Breast epithelium (tissue), 4 donors: Measurements from ENCODE around the gene ATMIN. TPM values are rescaled to one million over a fixed set of nuclear protein-coding genes. Genes with fewer than 3 reads are reported as not detected.

ENCODE experiments used
- DNase-seq, 2 donors: peaks; one replicate each; pipeline ENCODE4 v3.0.0-alpha.2; 2019; ENCODE audit warnings: low spot score in 2 of 2
- H3K27ac ChIP-seq, 2 donors: fragments of 200-600 bp; sonication (generic) in 1 of 2; one replicate each; pipeline ENCODE4 v1.5.1; 2016 to 2019; ENCODE audit warnings: mild to moderate bottlenecking in 1 of 2
- H3K27me3 ChIP-seq, 2 donors: fragments of 200-600 bp; sonication (generic) in 1 of 2; one replicate each; pipeline versions ENCODE4 v1.5.1 to v1.6.0; 2017 to 2019; ENCODE audit warnings: control low read depth in 1 of 2, mild to moderate bottlenecking in 1 of 2
- H3K36me3 ChIP-seq: fragments of 200-600 bp; one replicate; pipeline ENCODE4 v1.5.1; 2019
- H3K4me1 ChIP-seq, 2 donors: fragments of 200-600 bp; sonication (generic); one replicate each; pipeline ENCODE4 v1.5.1; 2016 to 2019; ENCODE audit warnings: control low read depth in 1 of 2
- H3K4me3 ChIP-seq, 3 donors: fragments of 200-600 bp; sonication (generic); 1 replicate in 2 of 3; 2 replicates in 1 of 3; pipeline ENCODE4 v1.5.1; 2016 to 2019; ENCODE audit warnings: mild to moderate bottlenecking in 3 of 3, moderate library complexity in 2 of 3
- H3K9me3 ChIP-seq, 2 donors: fragments of 200-600 bp; sonication (generic) in 1 of 2; one replicate each; pipeline ENCODE4 v1.5.1; 2016 to 2019; ENCODE audit warnings: control low read depth in 1 of 2
- POLR2A ChIP-seq: fragments of 450-650 bp; IDR thresholded peaks from one replicate; pipeline ENCODE4 v1.6.1; 2016; ENCODE audit warnings: antibody characterized with exemption, mild to moderate bottlenecking, moderate library complexity
- POLR2AphosphoS5 ChIP-seq, 3 donors: sonication (generic); formaldehyde crosslinking; IDR thresholded peaks; one replicate each; pipeline ENCODE4 v1.6.1; 2017; ENCODE audit warnings: antibody characterized with exemption in 3 of 3
- intact Hi-C: fragments of 100-400 bp; cut with DNase I; formaldehyde crosslinking; loops from one replicate; pipeline ENCODE4 v1.15.1; 2023; ENCODE audit warnings: low total_unique reads
- total RNA-seq, 3 donors: library from RNA; depleted of rRNA; stranded (reverse); fragments of >200 nt; gene quantifications; one replicate each; pipeline ENCODE4 v1.1.0, GENCODE V29; 2016
- TF ChIP-seq, protein P1 (sequence below), 3 donors: fragments of 450-650 bp; IDR thresholded peaks; one replicate each; pipeline ENCODE4 v1.5.1; 2016 to 2017; ENCODE audit warnings: antibody characterized with exemption in 3 of 3, mild to moderate bottlenecking in 3 of 3, moderate library complexity in 3 of 3

ATMIN gene
- total RNA-seq, 3 donors from 2014 or later, result 37.4 to 54.9 (median 42.6) TPM

DNA sequence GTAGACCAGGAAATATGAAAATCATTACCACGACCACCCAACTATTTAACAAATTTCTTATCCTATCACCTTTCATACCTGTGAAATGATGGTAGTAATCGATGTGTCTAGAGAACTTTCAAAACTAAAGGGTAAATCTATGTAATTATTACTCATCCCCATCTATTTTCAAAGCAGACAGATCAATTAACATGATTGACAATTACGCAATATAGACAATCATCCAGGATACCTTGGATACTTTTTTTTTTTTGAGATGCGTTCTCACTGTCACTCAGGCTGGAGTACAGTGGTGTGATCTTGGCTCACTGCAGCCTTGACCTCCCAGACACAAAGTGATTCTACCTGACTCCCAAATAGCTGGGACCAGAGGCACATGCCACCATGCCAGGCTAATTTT lies 45.4 kb downstream of the ATMIN start:
- Histone ChIP-seq H3K27ac (no peak overlapping the region), H3K4me1 (no peaks in the 10 kb centered on the region), H3K27me3 (no peaks in the 10 kb centered on the region), H3K9me3 (no peaks in the 10 kb centered on the region), H3K36me3 (no peaks in the 10 kb centered on the region), H3K4me3 (no peak overlapping the region)
- intact Hi-C loops, result no loop called here
- DNase-seq, result no peak
- no peak for TF ChIP-seq POLR2A
- TF ChIP-seq POLR2AphosphoS5 (IDR thresholded peaks at IDR 0.05), result no peak
- TF ChIP-seq, protein P1, sequence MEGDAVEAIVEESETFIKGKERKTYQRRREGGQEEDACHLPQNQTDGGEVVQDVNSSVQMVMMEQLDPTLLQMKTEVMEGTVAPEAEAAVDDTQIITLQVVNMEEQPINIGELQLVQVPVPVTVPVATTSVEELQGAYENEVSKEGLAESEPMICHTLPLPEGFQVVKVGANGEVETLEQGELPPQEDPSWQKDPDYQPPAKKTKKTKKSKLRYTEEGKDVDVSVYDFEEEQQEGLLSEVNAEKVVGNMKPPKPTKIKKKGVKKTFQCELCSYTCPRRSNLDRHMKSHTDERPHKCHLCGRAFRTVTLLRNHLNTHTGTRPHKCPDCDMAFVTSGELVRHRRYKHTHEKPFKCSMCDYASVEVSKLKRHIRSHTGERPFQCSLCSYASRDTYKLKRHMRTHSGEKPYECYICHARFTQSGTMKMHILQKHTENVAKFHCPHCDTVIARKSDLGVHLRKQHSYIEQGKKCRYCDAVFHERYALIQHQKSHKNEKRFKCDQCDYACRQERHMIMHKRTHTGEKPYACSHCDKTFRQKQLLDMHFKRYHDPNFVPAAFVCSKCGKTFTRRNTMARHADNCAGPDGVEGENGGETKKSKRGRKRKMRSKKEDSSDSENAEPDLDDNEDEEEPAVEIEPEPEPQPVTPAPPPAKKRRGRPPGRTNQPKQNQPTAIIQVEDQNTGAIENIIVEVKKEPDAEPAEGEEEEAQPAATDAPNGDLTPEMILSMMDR (IDR thresholded peaks at IDR 0.05), result no peak

DNA sequence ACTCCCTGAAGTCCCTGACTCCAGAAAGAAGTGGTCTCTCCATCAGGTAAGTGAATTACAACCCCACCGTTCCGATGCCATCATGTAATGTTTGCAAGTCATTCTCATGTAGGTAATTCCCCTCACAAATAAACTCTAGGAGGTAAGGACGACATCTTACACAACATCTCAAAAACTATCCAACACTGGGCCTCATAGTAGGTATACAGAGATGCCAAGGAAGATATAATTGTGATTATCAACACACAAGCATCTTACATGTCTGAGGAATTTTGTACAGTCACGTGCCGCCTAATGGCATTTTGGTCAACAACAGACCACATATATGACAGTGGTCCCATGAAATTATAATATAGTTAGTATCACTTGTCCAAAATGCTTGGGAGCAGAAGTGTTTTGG lies 53.2 kb downstream of the ATMIN start:
- H3K4me1 ChIP-seq, result no peaks in the 10 kb centered on the region
- no peaks in the 10 kb centered on the region for H3K27me3 ChIP-seq
- intact Hi-C loops, result no loop called here
- TF ChIP-seq POLR2A (no peak), POLR2AphosphoS5 (IDR thresholded peaks at IDR 0.05) (no peak)
- TF ChIP-seq, protein P1 (IDR thresholded peaks at IDR 0.05), result no peak
- no peak overlapping the region for H3K27ac ChIP-seq
- DNase-seq, result no peak
- no peaks in the 10 kb centered on the region for H3K36me3 ChIP-seq
- no peaks in the 10 kb centered on the region for H3K9me3 ChIP-seq
- H3K4me3 ChIP-seq, result no peak overlapping the region

DNA sequence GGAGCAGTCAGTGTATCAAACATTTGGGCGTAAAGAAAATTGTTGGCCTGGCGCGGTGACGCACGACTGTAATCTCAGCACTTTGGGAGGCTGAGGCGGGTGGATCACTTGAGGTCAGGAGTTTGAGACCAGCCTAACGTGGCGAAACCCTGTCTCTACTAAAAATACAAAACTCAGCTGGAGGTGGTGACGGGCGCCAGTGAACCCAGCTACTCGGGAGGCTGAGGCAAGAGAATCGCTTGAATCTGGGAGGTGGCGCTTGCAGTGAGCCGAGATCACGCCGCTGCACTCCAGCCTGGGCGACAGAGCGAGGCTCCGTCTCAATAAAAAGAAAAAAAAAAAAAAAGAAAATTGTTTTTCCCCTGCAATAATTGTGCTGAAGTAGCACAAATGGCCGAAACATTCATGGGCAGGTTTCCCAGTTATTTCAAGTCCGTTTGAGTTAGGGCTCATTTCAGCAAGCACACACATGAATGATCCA lies 59.2 kb downstream of the ATMIN start:
- intact Hi-C loops, result no loop called here
- H3K27me3 ChIP-seq, result no peaks in the 10 kb centered on the region
- TF ChIP-seq, protein P1 (IDR thresholded peaks at IDR 0.05), result no peak
- no peak for TF ChIP-seq POLR2AphosphoS5 (IDR thresholded peaks at IDR 0.05)
- no peak for TF ChIP-seq POLR2A
- no peaks in the 10 kb centered on the region for H3K36me3 ChIP-seq
- DNase-seq, result no peak
- peak overlapping the region in 2 of 3 donors; percentile 83 to 96 for H3K4me3 ChIP-seq
- no peaks in the 10 kb centered on the region for H3K4me1 ChIP-seq
- no peaks in the 10 kb centered on the region for H3K9me3 ChIP-seq
- H3K27ac ChIP-seq, result no peak overlapping the region

DNA sequence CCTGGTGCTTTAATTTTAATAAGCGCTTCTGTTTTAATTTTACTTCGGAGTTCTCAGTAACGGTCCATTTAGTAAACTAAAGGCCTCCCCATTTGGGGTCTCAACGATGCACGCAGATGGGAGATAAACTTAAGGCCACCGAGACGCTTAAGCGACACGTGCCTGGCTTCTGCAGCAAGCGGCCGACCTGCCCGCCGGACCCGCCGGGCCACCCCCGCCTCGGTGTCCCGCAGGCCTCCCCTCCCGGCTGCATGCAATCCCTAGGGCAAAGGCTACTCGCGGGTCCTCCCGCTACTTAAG lies 60.0 kb downstream of the ATMIN start:
- Histone ChIP-seq H3K36me3 (no peaks in the 10 kb centered on the region), H3K27me3 (no peaks in the 10 kb centered on the region), H3K4me1 (no peaks in the 10 kb centered on the region), H3K9me3 (no peaks in the 10 kb centered on the region), H3K27ac (peak overlapping the region; percentile 55 to 89), H3K4me3 (peak overlapping the region; percentile 73 to 96 (median 83))
- TF ChIP-seq POLR2A, result no peak
- TF ChIP-seq POLR2AphosphoS5 (IDR thresholded peaks at IDR 0.05), result no peak
- TF ChIP-seq, protein P1 (IDR thresholded peaks at IDR 0.05), result no peak
- intact Hi-C loops, result no loop called here
- no peak for DNase-seq

DNA sequence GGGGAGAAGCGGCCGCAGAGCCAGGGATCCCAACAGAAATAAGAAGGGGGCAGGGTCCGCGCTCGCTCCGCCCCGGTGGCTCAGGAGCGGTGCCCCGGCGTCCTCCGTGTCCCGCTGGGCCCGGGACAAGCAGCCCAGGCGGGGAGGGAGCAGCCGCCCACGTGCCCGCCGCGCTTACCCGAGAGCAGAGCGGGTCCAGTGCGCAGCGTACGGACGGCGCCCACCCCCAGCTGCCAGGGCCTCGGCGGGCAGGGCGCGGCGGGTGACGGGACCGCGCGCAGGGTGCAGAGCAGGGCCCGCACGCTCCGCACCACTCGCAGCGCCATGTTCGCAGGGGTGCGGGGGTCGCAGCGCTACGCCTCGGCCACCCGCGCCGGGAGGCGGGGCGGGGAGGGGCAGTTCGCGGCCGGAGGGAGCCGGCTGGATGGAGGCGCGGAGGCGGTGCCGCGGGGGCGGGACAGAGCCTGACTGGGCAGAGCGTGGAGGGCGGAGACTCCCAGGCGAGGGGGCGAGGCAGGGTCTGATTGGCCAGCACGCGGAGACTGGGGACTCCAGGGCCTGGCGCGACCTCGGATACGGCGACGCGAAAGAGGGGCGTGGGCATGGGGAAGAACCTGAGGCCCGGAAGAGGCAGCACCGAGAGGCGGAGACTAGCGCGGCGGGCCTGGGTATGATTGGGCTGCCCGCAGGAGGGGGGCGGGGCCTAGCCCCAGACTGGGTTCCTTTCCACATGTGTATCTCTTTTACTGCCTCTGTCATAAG lies 60.5 kb downstream of the ATMIN start, which contains the start of gene GCSH:
Gene GCSH (minus strand): TSS at position 443 of the 762 bp plus-strand sequence. CDS start 117 bp downstream, at position 326.
- H3K27me3 ChIP-seq, result no peaks in the 10 kb centered on the region
- intact Hi-C loops, result no loop called here
- H3K27ac ChIP-seq, result peak within 1 kb of the TSS; percentile 68 to 89
- peak; percentile 98 to 99 for DNase-seq
- no peak for TF ChIP-seq POLR2AphosphoS5 (IDR thresholded peaks at IDR 0.05)
- TF ChIP-seq POLR2A, result no peak
- TF ChIP-seq, protein P1 (IDR thresholded peaks at IDR 0.05), result no peak
- no peaks in the 10 kb centered on the region for H3K9me3 ChIP-seq
- peak within 1 kb of the TSS; percentile 73 to 96 (median 83) for H3K4me3 ChIP-seq
- no peaks in the 10 kb centered on the region for H3K4me1 ChIP-seq
- no peaks in the 10 kb centered on the region for H3K36me3 ChIP-seq
